G401.6 (cell line): ENCODE results near the gene NTN1.

Experiments
- FAIRE-seq: peaks from 2 replicates; lab custom pipeline; 2012; peaks lifted over from hg19 to GRCh38; lab: Jason Lieb, UNC

The NTN1 gene

DNA sequence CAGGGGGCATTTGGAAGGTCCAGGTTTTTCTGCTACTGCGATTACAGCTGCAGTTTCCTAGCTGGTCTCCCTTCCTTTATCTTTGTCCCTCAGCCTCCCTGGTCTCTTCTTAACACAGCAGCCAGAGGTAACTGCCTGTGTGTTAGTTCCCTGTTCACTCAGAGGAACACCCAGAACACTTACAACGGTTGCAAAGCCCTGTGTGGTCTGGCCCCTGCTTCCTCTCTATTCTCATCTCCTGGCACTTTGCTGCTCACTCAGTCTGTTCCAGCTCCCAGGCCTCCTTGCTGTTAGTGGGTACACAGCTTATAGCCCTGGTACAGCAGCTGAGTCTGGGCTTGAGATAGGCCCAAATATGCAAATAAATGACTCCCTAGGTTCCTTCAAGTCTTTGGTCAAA is 16.4 kb downstream of the NTN1 start:
- no peak for FAIRE-seq

DNA sequence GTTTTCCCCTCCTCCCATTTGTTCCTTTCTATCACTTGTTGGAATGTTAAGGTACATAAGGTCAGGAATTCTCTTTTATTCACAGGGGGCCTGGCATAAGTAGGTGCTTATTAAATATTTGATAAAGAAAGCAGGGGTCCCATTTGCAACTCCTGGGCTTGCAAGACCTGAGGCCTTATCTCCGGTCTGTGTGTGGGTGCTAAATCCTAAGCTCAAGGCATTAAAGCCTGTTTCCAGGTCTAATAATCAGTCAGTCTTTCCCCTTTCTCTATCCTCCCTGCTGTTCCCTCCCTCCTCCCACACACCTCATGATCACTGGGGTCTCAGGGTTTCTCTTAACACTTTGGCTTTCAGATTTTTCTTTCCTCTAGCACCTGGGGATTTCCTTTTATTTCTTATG is 17.1 kb downstream of the NTN1 start:
- FAIRE-seq: no peak

DNA sequence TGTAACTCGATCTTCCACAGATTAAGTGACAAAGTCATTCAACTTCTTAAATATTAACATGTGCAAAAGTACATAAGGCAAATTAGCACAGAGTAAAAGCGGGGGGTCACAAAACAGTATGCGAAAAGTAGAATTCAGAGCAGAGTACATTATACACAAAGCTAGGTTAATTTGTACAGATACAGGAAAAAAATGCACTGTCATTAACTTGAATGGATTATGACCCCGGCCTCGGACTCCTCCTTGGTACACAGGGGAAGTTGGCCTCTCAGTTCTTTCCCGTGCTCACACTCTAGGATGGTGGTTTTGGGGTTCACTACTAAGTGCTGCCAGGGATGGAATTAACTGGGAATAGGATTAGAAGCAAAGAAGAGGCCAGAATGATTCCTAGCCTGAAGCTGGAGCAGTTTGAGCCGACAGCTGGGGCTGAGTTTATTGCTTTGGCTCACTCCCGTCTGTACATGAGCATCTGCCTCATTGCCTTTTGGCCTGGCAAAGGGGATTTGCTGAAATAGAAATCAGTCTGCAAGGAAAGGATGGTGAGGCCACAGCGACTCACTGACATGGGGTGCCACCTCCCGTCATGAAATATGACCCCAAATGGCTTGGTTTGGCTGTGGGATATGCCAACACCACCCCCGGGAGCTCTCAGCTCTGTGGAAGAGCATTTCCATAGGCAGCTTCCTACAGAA is 23.6 kb downstream of the NTN1 start:
- no peak for FAIRE-seq

DNA sequence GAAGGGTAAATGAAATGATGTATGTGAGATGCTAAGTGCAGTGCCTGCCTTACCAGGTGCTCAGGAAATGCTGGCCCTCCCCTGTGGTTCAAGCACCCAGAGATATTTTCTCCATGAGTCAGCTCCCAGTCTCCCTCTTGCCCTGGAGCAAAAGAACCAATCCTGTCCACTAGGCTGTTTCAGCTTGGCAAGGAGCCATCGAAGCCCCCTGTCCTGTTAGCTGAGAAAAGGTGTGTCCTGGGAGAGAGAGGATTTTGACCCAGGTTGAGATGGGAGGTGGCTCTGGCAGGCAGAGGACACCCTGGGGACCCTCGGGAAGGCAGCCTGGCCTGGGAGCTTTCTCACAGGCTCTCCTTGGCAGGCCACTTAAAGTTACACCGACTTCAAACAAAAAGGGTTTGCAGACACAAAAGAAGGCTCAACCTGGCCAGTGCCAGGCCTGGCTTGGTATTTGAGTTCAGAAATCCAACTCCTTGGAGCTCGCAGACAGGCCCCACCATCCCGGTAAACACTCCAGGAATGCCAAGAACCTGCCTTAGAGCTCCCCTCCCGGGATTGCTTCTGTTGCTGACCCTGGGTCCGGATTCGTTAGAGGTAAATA is 29.6 kb downstream of the NTN1 start:
- no peak for FAIRE-seq

DNA sequence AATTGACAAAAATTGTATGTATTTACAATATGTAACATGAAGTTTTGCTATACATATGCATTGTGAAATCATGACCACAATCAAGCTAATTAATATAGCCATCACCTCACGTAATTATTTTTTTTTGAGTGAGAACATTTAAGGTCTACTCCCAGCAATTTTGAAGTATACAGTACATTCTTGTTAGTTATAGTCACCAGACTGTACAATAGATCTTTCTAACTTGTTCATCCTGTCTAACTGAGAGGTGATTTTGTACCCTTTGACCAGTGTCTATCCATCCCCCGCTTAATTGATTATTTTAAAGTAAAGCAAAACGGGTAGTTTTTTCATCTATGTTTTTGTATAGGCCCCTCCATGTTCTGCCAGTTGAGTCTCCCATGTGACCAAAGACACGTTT is 30.3 kb downstream of the NTN1 start:
- FAIRE-seq: no peak

DNA sequence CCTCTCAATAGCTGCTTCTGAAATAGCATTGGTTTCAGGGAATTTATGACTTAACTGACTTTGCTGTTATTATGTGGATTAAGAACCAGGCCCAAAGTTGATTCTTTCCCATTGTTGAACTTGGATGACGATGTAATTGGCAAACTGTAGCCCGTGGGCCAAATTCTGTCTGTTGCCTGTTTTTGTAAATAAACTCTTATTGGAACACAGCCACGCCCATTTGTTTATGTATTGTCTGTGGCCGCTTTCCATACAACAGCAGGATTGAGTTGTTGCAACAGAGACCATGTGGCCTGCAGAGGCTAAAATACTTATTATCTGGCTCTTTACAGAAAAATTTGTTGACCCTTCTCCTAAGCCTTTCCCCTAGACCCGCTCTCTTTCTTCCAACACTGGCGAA is 31.6 kb downstream of the NTN1 start:
- FAIRE-seq: no peak

DNA sequence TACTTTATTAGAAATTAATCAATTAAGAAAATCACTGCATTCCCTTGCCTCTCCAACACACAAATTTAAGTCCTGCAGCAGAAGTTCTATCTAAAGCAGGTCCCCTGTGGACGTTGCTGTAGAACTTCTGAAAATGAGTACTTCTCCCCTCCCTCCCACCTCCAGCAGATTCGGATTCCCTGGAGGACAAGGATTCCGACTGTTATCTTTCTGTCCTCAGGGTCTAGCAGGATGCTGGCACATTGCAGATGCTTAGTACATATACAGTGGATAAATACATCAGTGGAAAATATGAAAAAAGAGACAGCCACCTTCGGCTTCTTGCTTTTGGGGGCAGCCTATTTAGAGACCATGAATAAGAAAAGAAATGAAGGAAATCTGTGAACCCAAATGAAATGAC is 32.1 kb downstream of the NTN1 start:
- no peak for FAIRE-seq

DNA sequence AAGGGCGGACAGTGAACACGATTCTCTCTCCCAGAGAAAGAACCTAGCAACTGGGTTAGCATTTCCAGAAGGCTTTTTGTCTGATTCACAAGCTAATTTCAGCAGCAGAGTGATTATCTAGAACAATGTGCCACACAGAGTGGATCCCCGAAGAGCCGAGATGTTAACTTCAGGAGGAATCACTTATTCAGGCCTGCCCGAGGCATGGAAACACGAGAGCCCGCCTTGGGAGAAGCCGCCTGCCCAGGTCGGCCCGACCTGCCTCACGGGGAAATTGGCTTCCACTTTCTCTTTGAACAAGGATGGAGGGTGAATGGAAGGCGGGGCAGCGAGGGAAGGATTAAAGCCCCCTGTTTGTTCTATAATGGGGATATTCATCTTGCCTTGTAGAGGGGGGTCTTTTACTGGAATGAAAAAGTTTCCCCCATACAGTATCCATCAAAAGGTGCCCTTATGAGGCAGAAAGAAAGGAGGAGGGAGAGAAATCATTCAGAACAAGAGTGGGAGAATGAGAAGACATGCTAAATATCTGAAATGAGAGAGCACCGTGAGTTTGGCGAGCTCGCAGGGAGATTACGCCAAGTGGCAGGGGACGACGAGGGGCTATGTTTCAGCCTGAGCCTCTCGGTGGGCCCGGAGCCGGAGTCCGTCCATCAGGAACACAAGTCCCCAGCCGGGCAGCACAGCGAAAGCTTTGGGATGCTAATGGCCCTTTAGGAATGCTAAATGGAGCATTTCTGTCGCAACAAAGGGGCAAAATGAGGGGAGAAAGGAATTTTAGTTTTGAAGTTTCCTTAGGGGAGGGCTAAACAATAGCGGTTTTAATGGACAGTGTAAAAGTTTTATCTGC is 33.0 kb downstream of the NTN1 start:
- no peak for FAIRE-seq

DNA sequence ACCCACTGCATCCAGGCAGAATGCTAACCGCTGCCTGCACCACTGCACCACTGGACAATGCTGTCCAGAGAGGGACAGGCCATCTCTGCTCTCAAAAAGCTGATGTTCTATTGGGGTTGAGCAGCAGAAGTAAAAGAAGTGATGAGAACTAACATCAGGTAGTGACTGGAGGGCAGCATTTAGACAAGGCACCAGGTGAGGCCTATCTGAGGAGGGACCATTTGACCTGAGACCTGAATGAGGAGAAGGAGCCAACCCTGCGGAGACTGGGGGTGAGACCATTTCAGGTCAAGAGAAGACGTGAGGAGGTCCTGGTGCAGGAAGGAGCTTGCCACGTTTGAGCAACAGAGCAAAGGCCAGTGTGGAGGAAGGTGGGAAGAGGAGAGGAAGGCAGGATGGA is 34.0 kb downstream of the NTN1 start:
- FAIRE-seq: no peak

DNA sequence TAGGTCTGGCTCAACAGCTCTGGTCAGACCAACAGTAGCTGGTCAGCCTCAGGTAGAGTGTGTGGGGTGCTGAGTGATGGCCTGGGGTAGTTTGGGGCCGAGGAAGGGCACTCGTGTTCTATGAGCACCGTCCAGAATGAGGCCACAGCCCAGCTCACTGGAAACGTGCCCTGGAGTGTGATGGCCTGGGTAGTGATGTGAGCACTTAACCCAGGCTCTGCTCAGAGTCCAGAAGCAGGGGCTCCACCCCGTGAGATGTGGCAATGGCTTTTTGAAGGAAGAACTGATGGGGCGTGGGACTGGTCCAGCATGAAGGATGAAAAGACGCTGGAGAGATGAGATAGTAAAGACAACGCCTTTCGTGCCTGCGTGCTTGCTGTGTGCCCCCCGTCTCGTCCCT is 35.3 kb downstream of the NTN1 start:
- no peak for FAIRE-seq

DNA sequence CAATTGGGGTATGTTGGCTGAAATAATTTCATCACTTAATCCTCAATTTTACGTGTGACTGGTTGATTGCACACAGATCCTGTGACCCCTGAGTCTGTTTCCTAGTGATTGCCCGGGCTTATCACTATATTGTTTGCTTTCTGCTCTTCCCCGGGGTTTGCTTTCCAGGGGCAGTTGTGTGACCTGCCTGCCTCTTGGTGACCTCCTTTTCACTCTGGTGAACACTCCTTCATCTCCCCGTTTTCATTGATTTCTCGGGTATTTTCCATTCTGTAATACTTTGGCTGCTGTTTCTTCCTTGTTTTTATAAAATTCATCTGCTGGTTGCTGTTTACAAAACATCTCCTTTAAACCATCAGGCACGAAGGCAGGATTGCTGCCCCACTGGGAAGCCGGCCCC is 36.0 kb downstream of the NTN1 start:
- FAIRE-seq: no peak

DNA sequence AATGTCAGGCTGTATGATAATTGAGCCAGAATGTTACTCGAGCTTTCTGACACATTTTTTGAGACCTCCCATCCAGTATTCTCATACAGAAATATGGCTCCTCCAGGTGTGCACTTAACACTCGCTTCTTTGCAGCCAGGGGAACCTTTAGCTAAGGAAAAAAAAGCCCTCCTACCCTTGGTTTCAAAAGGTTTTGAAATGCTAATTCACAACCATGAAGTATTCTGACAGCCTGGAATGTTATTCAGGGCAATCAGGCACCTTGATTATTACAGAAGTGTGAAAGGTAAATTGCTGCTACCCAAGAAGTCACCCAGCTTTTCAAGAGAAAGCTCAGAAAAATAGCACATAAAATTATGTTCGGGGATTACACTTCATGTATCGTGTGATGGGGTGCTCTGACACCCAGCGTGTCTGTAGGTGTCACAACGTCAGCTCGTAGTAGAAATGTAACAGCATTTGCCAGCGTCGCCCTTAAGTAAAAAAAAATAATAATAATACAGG is 41.1 kb downstream of the NTN1 start:
- FAIRE-seq: no peak

DNA sequence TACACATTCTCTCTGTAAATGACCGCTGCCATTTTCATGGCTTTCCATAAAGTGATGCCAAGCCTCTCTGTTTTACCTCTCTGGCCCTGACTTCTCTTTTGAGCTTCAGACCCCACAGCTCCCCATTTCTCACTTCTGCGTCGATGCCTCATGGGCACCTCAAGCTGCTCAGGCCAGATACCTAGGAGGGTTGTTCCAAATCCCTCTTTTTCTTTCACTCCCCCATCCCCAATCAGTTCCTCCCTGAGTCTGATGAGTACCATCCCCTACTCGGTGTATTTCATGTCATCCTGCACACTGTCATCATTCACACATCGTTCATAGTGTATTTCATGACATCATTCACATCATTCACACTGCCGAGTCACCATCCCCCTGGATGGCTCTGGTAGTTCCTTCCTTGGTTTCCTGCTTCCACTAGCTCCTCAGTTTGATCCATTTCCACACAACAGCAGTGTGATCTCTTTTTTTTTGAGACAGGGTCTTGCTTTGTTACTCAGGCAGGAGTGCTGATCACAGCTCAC is 43.1 kb downstream of the NTN1 start:
- FAIRE-seq: no peak

DNA sequence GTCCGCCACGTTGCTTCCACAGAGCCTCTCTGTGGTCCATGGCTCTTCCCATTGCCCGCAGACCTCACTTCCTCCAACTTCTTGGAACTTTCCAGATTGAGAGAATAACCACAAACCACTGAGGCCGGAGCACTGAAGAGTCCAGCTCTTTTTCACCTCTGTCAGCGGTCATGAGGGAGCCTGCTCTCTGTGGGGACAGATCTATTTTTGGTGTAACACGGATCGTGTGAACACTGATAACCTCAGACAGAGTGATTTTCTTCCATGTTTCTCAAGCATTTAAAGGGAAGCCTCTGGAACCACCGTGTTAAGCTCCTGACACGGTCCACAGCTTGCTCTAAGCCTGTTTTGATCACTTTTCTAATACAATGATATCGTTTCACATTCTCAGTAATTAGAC is 49.7 kb downstream of the NTN1 start:
- FAIRE-seq: no peak

DNA sequence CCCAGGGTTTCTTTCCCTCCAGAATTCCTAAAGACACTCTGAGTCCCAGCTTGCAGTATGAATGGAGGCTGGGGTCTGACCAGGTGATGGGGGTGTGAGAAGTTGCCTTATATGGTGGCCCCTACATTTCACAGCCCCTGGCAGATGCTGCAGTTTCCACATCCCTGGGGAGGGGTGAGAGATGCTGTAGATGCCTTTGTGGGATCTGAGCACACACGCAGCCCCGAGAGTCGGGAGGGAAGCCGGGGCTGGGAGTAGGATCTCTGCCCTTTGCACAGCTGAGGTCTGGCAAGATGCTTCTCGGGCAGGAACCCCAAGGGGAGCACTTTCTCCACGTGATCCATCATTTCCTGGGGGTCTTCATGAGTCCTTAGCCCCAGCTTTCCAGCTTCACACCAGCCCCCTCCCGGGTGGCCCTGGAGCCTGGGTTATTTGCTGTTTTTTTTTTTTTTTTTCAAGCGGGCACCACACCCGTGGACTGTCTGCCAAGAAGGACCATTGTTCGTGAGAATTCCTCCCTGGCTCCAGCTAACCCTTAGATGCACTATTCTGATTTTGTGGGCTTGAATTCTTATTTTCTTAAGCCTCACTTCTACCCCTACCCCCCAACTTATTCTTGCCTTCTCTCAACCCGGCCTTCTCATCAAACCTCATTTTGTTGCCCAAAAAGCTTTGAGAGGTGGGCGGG is 50.6 kb downstream of the NTN1 start:
- no peak for FAIRE-seq

DNA sequence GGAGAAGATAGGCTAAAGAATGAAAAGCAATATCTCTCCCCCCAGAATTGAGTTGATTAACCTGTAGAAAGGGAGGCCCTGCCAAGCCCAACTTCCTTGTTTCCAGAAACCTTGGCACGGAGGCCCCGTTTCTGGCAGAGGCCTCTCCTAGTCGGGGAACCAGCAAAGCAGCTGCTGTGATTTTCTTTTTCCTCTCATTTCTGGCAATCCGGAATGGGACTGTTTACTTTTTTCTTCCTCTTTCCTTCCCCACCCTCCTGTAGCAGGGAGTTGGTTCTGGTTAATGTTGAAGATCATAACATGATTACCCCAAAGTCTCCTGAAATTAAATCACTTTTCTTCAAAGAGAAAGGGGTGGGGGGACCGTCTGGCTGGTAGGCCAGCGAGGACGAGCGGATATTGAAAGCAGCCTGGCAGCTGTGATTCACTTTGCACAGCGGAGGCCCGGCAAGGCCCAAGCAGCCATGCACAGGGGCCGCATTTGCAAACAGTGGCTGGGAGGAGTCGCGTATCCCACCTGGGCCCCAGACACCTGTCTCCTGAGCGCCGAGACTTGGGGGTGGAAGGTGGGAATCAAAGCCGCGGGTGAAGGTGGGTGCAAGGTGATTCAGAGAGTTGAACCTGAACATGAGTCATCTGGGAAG is 51.5 kb downstream of the NTN1 start:
- no peak for FAIRE-seq

DNA sequence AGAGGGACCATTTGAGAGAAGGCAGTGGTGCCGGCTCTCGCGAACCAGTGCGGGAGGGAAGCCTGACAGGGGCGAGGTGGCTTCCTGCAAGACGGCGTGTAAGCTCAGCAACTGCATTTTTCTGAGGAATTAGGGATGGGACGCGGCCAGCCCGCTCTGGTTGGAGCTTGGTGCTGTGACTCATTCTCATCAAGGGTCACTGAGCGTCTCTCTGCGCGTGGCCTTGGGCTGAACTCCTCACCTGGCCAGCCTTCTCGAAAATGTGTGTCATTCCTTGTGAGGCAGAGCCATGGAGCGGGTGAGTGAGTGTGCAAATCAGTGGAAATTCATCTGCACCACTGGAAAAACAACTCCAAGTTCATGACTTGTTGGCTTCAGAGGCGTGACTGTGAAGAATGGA is 52.8 kb downstream of the NTN1 start:
- no peak for FAIRE-seq

DNA sequence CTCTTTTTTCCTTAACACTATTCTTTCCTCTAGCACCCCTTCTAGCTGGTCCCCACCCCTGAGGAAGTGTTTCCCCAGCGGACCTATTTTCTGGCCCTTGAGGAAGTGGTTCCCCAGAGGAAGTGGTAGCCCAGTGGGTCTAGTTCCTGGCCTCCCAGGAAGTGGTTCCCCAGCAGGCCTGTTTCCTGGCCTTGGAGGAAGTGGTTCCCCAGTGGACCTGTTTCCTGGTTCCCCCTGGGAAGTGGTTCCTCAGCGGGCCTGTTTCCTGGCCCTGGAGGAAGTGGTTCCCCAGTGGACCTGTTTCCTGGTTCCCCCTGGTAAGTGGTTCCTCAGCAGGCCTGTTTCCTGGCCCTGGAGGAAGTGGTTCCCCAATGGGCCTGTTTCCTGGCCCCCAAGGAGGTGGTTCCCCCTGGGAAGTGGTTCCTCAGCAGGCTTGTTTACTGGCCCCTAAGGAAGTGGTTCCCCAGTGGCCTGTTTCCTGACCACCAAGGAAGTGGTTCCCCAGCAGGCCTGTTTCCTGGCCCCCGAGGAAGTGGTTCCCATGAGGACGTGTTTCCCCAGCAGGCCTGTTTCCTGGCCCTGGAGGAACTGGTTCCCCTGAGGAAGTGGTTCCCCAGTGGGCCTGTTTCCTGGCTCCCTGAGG is 58.3 kb downstream of the NTN1 start:
- FAIRE-seq: no peak

DNA sequence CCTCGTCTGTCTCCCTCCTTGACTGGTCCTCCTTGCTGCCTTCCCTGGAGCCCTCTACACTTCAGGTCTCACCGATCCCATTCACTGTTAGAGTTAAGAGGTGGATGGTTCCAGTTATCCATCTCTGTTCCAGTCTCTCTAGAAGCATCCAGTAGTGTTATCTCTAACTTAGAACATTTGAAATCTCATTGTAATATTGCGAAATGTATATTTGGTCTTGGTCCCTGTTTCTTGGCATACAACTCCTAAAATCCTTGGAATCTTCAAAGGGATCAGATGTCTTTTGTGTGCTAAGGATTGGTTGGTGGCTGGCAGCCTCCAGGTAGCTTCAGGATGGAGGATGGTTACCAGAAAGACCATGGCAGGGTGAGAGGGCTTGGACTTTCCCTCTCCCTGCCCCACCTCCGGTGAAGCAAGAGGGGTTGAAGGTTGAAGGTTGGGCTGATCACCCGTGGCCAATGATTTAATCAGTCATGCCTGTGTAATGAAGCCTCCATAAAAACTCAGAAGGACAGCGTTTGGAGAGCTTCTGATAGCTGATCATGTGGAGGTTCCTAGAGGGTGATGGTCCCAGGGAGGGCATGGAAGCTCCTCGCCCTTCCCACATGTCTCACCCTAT is 59.1 kb downstream of the NTN1 start:
- no peak for FAIRE-seq

DNA sequence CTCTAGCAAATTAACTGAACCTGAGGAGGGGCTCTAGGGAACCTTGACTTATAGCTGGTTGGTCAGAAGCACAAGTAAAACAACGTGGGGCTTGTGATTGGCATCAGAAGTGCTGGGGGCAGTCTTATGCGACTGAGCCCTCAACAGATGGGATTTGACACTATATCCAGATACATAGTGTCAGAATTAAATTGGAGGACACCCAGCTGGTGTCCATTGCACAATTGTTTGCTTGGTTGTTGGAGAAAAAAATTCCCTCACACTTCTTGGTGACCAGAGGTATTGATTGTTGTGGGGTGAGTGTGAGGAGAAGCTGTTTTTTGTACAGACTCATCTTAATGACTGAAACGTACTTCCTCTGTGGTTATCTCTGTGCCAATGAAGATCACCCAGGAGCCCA is 59.7 kb downstream of the NTN1 start:
- FAIRE-seq: no peak

DNA sequence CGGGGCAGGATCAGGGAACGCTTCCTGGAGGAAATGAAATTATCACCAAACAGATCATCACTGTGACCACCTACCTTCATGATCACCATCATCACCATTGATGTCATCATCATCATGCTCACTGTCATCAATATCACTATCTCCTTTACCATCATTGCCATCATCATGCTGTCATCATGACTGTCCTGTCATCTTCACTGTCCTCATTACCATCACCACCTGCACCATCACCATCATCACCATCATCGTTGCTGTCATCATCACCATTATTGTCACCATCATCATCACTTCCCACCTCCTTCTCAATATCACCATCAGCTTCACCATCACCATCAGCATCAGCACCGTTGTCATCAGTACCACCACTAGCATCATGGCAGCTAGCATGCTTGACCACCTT is 65.3 kb downstream of the NTN1 start:
- FAIRE-seq: no peak
